HCT116 (cell line): Measurements from ENCODE around the gene UBN1. TPM values are rescaled to one million over a fixed set of nuclear protein-coding genes. Genes with fewer than 3 reads are reported as not detected.

ENCODE experiments used
- ATAC-seq: fragments of 200-7000 bp; cut with Tn5 transposase; 2 replicates; pipeline ENCODE4 v1.9.1; 2020; ENCODE audit warnings: mild to moderate bottlenecking, moderate library complexity
- BruUV-seq: library from RNA; stranded (reverse); fragments of 400-500 nt; replicated peaks from 2 replicates; lab custom pipeline; 2021; lab: Mats Ljungman, UMichigan
- CTCF ChIA-PET: fragments of 300-600 bp; sonication (Branson Sonifier 250); formaldehyde crosslinking; loops from one replicate; lab custom pipeline; 2021; ENCODE audit warnings: antibody characterized with exemption; lab: Charles Lee
- POLR2A ChIA-PET: fragments of 300-600, 350-600 bp; sonication (Branson Sonifier 250); formaldehyde crosslinking; loops from one replicate; lab custom pipeline; 2021; ENCODE audit warnings: antibody characterized with exemption; lab: Charles Lee
- RAD21 ChIA-PET, 2 experiments: fragments of 300-600 bp; sonication (Branson Sonifier 250); formaldehyde crosslinking; loops; one replicate each; lab custom pipeline; 2023; ENCODE audit warnings: low total read pairs in 2 of 2; ENCODE audit not compliant: uncharacterized antibody in 2 of 2, unreplicated experiment in 2 of 2, low non-redundant PET in 1 of 2; lab: Charles Lee
- DNase-seq: peaks from one replicate; pipeline ENCODE4 v3.0.0-alpha.2; 2010; ENCODE audit warnings: low read depth, low spot score
- H2AFZ ChIP-seq: fragments of 200-600 bp; shearing (Covaris generic), sonication (generic); 2 replicates; pipeline ENCODE4 v1.6.1; 2017; ENCODE audit warnings: low read depth, mixed run types, mixed read lengths, antibody characterized with exemption, low read length; ENCODE audit not compliant: poor library complexity, severe bottlenecking
- H3K27ac ChIP-seq: 2 replicates; pipeline ENCODE4 v1.5.1; 2012; ENCODE audit warnings: low read depth, low read length
- H3K27me3 ChIP-seq: fragments of 200-600 bp; sonication (generic); 2 replicates; pipeline ENCODE4 v1.6.1; 2016; ENCODE audit warnings: mixed run types, low read length, mixed read lengths; ENCODE audit not compliant: insufficient read depth
- H3K36me3 ChIP-seq, 2 experiments: fragments of 200-500 bp in 1 of 2; fragments of 200-600 bp in 1 of 2; sonication (Bioruptor generic) in 1 of 2; sonication (generic) in 1 of 2; 2 replicates each; pipeline versions ENCODE4 v1.5.1 to v1.6.1; 2014 to 2016; ENCODE audit warnings: low read length in 2 of 2, inconsistent platforms in 1 of 2, mixed read lengths in 1 of 2, mixed run types in 1 of 2; ENCODE audit not compliant: insufficient read depth in 2 of 2, control insufficient read depth in 1 of 2
- H3K4me1 ChIP-seq, 2 experiments: fragments of 200-600 bp in 1 of 2; sonication (generic) in 1 of 2; 2 replicates each; pipeline versions ENCODE4 v1.5.1 to v1.6.1; 2012 to 2017; ENCODE audit warnings: low read length in 2 of 2, inconsistent platforms in 1 of 2, mild to moderate bottlenecking in 1 of 2, mixed read lengths in 1 of 2, mixed run types in 1 of 2, moderate library complexity in 1 of 2; ENCODE audit not compliant: insufficient read depth in 2 of 2, control insufficient read depth in 1 of 2
- H3K4me2 ChIP-seq: fragments of 200-600 bp; sonication (generic); 2 replicates; pipeline ENCODE4 v1.6.1; 2017; ENCODE audit warnings: mixed run types, low read length, mixed read lengths
- H3K4me3 ChIP-seq, 2 experiments: fragments of 200-600 bp in 1 of 2; sonication (generic) in 1 of 2; replicated peaks in 1 of 2; 2 replicates each; pipeline ENCODE4 v1.5.1; 2011 to 2016; ENCODE audit warnings: low read length in 2 of 2, control low read depth in 1 of 2, low read depth in 1 of 2, mild to moderate bottlenecking in 1 of 2, mixed read lengths in 1 of 2, mixed run types in 1 of 2
- H3K79me2 ChIP-seq: fragments of 200-600 bp; sonication (generic); 2 replicates; pipeline ENCODE4 v1.6.1; 2017; ENCODE audit warnings: mild to moderate bottlenecking, mixed run types, low read length, moderate library complexity, mixed read lengths; ENCODE audit not compliant: insufficient read depth
- H3K9ac ChIP-seq: fragments of 200-600 bp; sonication (generic); 2 replicates; pipeline ENCODE4 v1.6.1; 2016; ENCODE audit warnings: low read length, mixed read lengths
- H3K9me2 ChIP-seq: fragments of 200-600 bp; sonication (generic), shearing (Covaris generic); 2 replicates; pipeline ENCODE4 v1.6.1; 2017; ENCODE audit warnings: mixed run types, mild to moderate bottlenecking, moderate library complexity; ENCODE audit not compliant: insufficient read depth
- H3K9me3 ChIP-seq, 2 experiments: fragments of 200-500 bp in 1 of 2; fragments of 200-600 bp in 1 of 2; sonication (Bioruptor generic) in 1 of 2; sonication (generic) in 1 of 2; 2 replicates each; pipeline ENCODE4 v1.6.1; 2014 to 2017; ENCODE audit warnings: low read length in 2 of 2, mixed read lengths in 2 of 2, inconsistent platforms in 1 of 2, low read depth in 1 of 2, mild to moderate bottlenecking in 1 of 2, mixed run types in 1 of 2, moderate library complexity in 1 of 2; ENCODE audit not compliant: control insufficient read depth in 1 of 2, insufficient read depth in 1 of 2
- H4K20me1 ChIP-seq: fragments of 200-600 bp; sonication (generic), shearing (Covaris generic); 2 replicates; pipeline ENCODE4 v1.6.1; 2017; ENCODE audit warnings: mixed run types, mild to moderate bottlenecking, moderate library complexity; ENCODE audit not compliant: insufficient read depth
- CBX3 ChIP-seq: IDR thresholded peaks from 2 replicates; pipeline ENCODE4 v1.6.1; 2012; ENCODE audit warnings: low read depth
- CEBPB ChIP-seq: IDR thresholded peaks from 2 replicates; pipeline ENCODE4 v1.6.1; 2012; ENCODE audit warnings: low read depth
- EGR1 ChIP-seq: IDR thresholded peaks from 2 replicates; pipeline ENCODE4 v1.6.1; 2012; ENCODE audit warnings: low read depth
- ELF1 ChIP-seq: IDR thresholded peaks from 2 replicates; pipeline ENCODE4 v1.6.1; 2012; ENCODE audit warnings: low read depth, borderline replicate concordance
- EZH2 ChIP-seq: fragments of 200-600 bp; sonication (generic); IDR thresholded peaks from 2 replicates; pipeline ENCODE4 v1.6.1; 2017; ENCODE audit warnings: antibody characterized with exemption, mixed run types
- EZH2phosphoT487 ChIP-seq: fragments of 200-600 bp; IDR thresholded peaks from 2 replicates; pipeline ENCODE4 v1.6.1; 2018; ENCODE audit warnings: antibody characterized with exemption, borderline replicate concordance
- POLR2A ChIP-seq: IDR thresholded peaks from 2 replicates; pipeline ENCODE4 v1.7.0; 2011; ENCODE audit warnings: borderline replicate concordance; ENCODE audit not compliant: insufficient read depth, insufficient read length; ENCODE audit errors: extremely low read depth
- POLR2AphosphoS5 ChIP-seq: IDR thresholded peaks from 2 replicates; pipeline ENCODE4 v1.6.1; 2011; ENCODE audit warnings: mild to moderate bottlenecking, low read depth, low read length, moderate library complexity
- RAD21 ChIP-seq: IDR thresholded peaks from 2 replicates; pipeline ENCODE4 v1.6.1; 2012; ENCODE audit warnings: low read depth, mild to moderate bottlenecking
- SP1 ChIP-seq: IDR thresholded peaks from 2 replicates; pipeline ENCODE4 v1.6.1; 2012; ENCODE audit warnings: low read depth
- TCF7L2 ChIP-seq: IDR thresholded peaks from 2 replicates; pipeline ENCODE4 v1.7.0; 2011; ENCODE audit warnings: borderline replicate concordance, inconsistent platforms; ENCODE audit not compliant: insufficient read depth, insufficient read length; ENCODE audit errors: extremely low read depth
- YY1 ChIP-seq: IDR thresholded peaks from 2 replicates; pipeline ENCODE4 v1.6.1; 2011; ENCODE audit warnings: low read length, low read depth, moderate library complexity, mild to moderate bottlenecking; ENCODE audit not compliant: insufficient replicate concordance; ENCODE audit errors: extremely low read depth
- ZFX ChIP-seq: fragments of 450-650 bp; IDR thresholded peaks from 2 replicates; pipeline ENCODE4 v1.6.1; 2017
- intact Hi-C: fragments of 100-400 bp; cut with micrococcal nuclease; formaldehyde crosslinking; loops from 2 replicates; pipeline ENCODE4 v1.10.0; 2022
- total RNA-seq: library from RNA; stranded (reverse); gene quantifications from one replicate; pipeline ENCODE4 v1.2.1, GENCODE V29; 2021; ENCODE audit not compliant: unreplicated experiment
- TF ChIP-seq, protein P1 (sequence below): IDR thresholded peaks from 2 replicates; pipeline ENCODE4 v1.6.1; 2012; ENCODE audit warnings: low read depth
- TF ChIP-seq, protein P2 (sequence below): IDR thresholded peaks from 2 replicates; pipeline ENCODE4 v1.6.1; 2012
- TF ChIP-seq, protein P3 (sequence below), 3 experiments: fragments of 200-600 bp in 1 of 3; sonication (generic) in 1 of 3; IDR thresholded peaks in 2 of 3; conservative IDR thresholded peaks in 1 of 3; 2 replicates each; pipeline ENCODE4 v1.5.1; 2012 to 2017; ENCODE audit warnings: low read depth in 2 of 3, low read length in 2 of 3, antibody characterized with exemption in 1 of 3, borderline replicate concordance in 1 of 3, control low read depth in 1 of 3, mild to moderate bottlenecking in 1 of 3, mixed read lengths in 1 of 3, mixed run types in 1 of 3, moderate library complexity in 1 of 3; ENCODE audit not compliant: insufficient read depth in 1 of 3

The UBN1 gene
- total RNA-seq, 1 experiment from 2014 or later, result 31.9 TPM

DNA sequence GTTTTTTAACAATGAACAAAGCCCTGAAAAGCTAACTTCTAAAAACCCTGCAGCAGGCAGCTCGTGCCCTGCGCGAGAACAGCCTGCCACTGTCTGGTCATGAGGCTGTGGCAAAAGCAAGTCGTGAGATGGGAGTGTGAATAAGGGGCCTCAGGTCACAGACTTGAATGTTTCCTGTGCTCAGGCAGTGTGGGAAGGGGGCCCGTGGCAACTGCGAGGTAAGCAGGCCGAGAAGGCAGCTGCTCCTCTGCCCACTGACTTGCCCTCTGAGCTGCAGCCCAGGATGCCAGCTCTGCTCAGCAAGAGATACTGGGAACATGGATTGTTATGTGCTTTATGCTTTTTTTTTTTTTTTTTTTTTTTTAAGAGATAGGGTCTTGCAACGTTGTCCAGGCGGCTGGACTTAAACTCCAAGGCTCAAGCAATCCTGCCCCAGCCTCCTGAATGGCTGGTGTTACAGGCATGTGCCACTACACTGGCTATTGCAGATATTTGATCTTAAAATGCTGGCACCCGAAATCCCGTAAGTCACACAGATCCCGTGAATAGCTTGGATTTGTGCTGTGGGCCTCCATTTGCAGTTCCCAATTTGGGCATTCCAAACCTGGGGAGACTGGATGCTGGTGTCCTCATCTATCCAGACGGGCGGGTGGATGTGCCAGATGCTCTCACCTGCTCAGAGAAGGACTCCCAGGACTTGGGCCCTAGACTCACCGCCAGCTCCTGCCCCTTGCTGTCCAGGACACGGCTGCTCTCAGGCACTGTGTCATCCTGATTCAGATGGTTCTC lies 44.0 kb downstream of the UBN1 start:
- no peak for DNase-seq
- H4K20me1 ChIP-seq, result no peaks in the 10 kb centered on the region
- no peak overlapping the region for H2AFZ ChIP-seq
- H3K9me3 ChIP-seq, result no peaks in the 10 kb centered on the region
- H3K27me3 ChIP-seq, result no peaks in the 10 kb centered on the region
- ChIA-PET POLR2A (no interaction called here), RAD21 (no interaction called here), CTCF (no interaction called here)
- no peak overlapping the region for H3K4me3 ChIP-seq
- no peaks in the 10 kb centered on the region for H3K79me2 ChIP-seq
- H3K36me3 ChIP-seq, result peaks cover 18 to 21% of the 10 kb centered on the region in 2 experiments; a peak in 3 of 4 replicates
- H3K9me2 ChIP-seq, result no peaks in the 10 kb centered on the region
- TSS peak; percentile 21 for BruUV-seq
- intact Hi-C loops, result no loop called here
- no peak overlapping the region for H3K4me2 ChIP-seq
- no peaks in the 10 kb centered on the region for H3K4me1 ChIP-seq
- ATAC-seq, result no peak
- TF ChIP-seq, protein P1, sequence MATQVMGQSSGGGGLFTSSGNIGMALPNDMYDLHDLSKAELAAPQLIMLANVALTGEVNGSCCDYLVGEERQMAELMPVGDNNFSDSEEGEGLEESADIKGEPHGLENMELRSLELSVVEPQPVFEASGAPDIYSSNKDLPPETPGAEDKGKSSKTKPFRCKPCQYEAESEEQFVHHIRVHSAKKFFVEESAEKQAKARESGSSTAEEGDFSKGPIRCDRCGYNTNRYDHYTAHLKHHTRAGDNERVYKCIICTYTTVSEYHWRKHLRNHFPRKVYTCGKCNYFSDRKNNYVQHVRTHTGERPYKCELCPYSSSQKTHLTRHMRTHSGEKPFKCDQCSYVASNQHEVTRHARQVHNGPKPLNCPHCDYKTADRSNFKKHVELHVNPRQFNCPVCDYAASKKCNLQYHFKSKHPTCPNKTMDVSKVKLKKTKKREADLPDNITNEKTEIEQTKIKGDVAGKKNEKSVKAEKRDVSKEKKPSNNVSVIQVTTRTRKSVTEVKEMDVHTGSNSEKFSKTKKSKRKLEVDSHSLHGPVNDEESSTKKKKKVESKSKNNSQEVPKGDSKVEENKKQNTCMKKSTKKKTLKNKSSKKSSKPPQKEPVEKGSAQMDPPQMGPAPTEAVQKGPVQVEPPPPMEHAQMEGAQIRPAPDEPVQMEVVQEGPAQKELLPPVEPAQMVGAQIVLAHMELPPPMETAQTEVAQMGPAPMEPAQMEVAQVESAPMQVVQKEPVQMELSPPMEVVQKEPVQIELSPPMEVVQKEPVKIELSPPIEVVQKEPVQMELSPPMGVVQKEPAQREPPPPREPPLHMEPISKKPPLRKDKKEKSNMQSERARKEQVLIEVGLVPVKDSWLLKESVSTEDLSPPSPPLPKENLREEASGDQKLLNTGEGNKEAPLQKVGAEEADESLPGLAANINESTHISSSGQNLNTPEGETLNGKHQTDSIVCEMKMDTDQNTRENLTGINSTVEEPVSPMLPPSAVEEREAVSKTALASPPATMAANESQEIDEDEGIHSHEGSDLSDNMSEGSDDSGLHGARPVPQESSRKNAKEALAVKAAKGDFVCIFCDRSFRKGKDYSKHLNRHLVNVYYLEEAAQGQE, result no peak
- TF ChIP-seq POLR2AphosphoS5, result no peak
- TF ChIP-seq RAD21, result no peak
- no peak for TF ChIP-seq EZH2
- TF ChIP-seq EZH2phosphoT487, result no peak
- TF ChIP-seq, protein P2, sequence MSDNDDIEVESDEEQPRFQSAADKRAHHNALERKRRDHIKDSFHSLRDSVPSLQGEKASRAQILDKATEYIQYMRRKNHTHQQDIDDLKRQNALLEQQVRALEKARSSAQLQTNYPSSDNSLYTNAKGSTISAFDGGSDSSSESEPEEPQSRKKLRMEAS, result no peak
- TF ChIP-seq ZFX, result no peak
- no peak for TF ChIP-seq EGR1
- no peak for TF ChIP-seq POLR2A
- no peak for TF ChIP-seq CBX3
- TF ChIP-seq TCF7L2, result no peak
- TF ChIP-seq, protein P3, sequence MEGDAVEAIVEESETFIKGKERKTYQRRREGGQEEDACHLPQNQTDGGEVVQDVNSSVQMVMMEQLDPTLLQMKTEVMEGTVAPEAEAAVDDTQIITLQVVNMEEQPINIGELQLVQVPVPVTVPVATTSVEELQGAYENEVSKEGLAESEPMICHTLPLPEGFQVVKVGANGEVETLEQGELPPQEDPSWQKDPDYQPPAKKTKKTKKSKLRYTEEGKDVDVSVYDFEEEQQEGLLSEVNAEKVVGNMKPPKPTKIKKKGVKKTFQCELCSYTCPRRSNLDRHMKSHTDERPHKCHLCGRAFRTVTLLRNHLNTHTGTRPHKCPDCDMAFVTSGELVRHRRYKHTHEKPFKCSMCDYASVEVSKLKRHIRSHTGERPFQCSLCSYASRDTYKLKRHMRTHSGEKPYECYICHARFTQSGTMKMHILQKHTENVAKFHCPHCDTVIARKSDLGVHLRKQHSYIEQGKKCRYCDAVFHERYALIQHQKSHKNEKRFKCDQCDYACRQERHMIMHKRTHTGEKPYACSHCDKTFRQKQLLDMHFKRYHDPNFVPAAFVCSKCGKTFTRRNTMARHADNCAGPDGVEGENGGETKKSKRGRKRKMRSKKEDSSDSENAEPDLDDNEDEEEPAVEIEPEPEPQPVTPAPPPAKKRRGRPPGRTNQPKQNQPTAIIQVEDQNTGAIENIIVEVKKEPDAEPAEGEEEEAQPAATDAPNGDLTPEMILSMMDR (IDR thresholded peaks at IDR 0.05 in 2 of 3, conservative IDR thresholded peaks at IDR 0.05 in 1 of 3; ENCODE audit: borderline replicate concordance in 1 of 3, insufficient read depth in 1 of 3, low read depth in 2 of 3, low read length in 2 of 3), result no peak
- no peak for TF ChIP-seq SP1
- no peak for TF ChIP-seq CEBPB
- no peak for TF ChIP-seq ELF1
- no peak for TF ChIP-seq YY1
- H3K9ac ChIP-seq, result no peak overlapping the region
- H3K27ac ChIP-seq, result no peak overlapping the region
